Lower leg skin (tissue), 4 donors: ENCODE measurements around the gene ZBTB18. TPM values are rescaled to one million over a fixed set of nuclear protein-coding genes. Genes with fewer than 3 reads are reported as not detected.

ENCODE experiments used
- DNase-seq, 2 donors: peaks; one replicate each; pipeline ENCODE4 v3.0.0-alpha.2; 2019; ENCODE audit warnings: low spot score in 2 of 2
- H3K4me3 ChIP-seq: fragments of 200-600 bp; sonication (generic); 2 replicates; pipeline ENCODE4 v1.5.1; 2017; ENCODE audit warnings: mild to moderate bottlenecking, low read depth; ENCODE audit not compliant: poor library complexity, severe bottlenecking
- CTCF ChIP-seq, 3 donors: fragments of 450-650 bp; IDR thresholded peaks; one replicate each; pipeline ENCODE4 v1.5.1; 2016; ENCODE audit warnings: antibody characterized with exemption in 3 of 3, mild to moderate bottlenecking in 3 of 3, moderate library complexity in 2 of 3
- POLR2A ChIP-seq, 2 donors: fragments of 450-650 bp; IDR thresholded peaks; one replicate each; pipeline ENCODE4 v1.6.1; 2016 to 2017; ENCODE audit warnings: antibody characterized with exemption in 2 of 2, mild to moderate bottlenecking in 1 of 2, moderate library complexity in 1 of 2
- WGBS, 2 donors: methylation state at CpG; one replicate each; pipeline ENCODE4 v1.1.5; 2018; 5-methylcytosine and 5-hydroxymethylcytosine counted together
- intact Hi-C: fragments of 100-400 bp; cut with DNase I; formaldehyde crosslinking; loops from one replicate; pipeline ENCODE4 v1.15.0; 2023; ENCODE audit warnings: low total_unique reads
- total RNA-seq, 4 donors: library from RNA; depleted of rRNA; stranded (reverse); fragments of >200 nt; gene quantifications; one replicate each; pipeline ENCODE4 v1.1.0, GENCODE V29; 2016

The ZBTB18 gene
- total RNA-seq, 4 donors from 2014 or later: 10.6 to 14.3 (median 11.7) TPM

GRCh38 chr1:244029124-244029523 lies 22.0 kb upstream of the ZBTB18 start:
- no peak for DNase-seq
- 59 to 70% methylated on average over 3 of the region's 3 CpGs for WGBS, 2 donors
- H3K4me3 ChIP-seq: no peak overlapping the region
- intact Hi-C loops: no loop called here
- TF ChIP-seq POLR2A (IDR thresholded peaks at IDR 0.05): no peak
- no peak for TF ChIP-seq CTCF (IDR thresholded peaks at IDR 0.05)

GRCh38 chr1:244030481-244031040 lies 20.5 kb upstream of the ZBTB18 start:
- no peak for DNase-seq
- no peak overlapping the region for H3K4me3 ChIP-seq
- intact Hi-C loops: no loop called here
- TF ChIP-seq CTCF (IDR thresholded peaks at IDR 0.05): no peak
- no peak for TF ChIP-seq POLR2A (IDR thresholded peaks at IDR 0.05)
- 80 to 83% methylated on average over 13 of the region's 13 CpGs for WGBS, 2 donors

- intact Hi-C loops: no loop called here
- TF ChIP-seq POLR2A (IDR thresholded peaks at IDR 0.05): no peak
- TF ChIP-seq CTCF (IDR thresholded peaks at IDR 0.05): no peak
- no peak for DNase-seq
- no peak overlapping the region for H3K4me3 ChIP-seq
- 87 to 90% methylated on average over 11 of the region's 11 CpGs for WGBS, 2 donors
Observed at GRCh38 chr1:244035358-244035757, 15.7 kb upstream of the ZBTB18 start.

GRCh38 chr1:244037252-244037651 lies 13.8 kb upstream of the ZBTB18 start:
- H3K4me3 ChIP-seq: no peak overlapping the region
- 88 to 90% methylated on average over 9 of the region's 9 CpGs for WGBS, 2 donors
- intact Hi-C loops: no loop called here
- TF ChIP-seq CTCF (IDR thresholded peaks at IDR 0.05) (no peak), POLR2A (IDR thresholded peaks at IDR 0.05) (no peak)
- no peak for DNase-seq

- no peak for DNase-seq
- intact Hi-C loops: no loop called here
- TF ChIP-seq POLR2A (IDR thresholded peaks at IDR 0.05) (no peak), CTCF (IDR thresholded peaks at IDR 0.05) (no peak)
- no peak overlapping the region for H3K4me3 ChIP-seq
- 57 to 59% methylated on average over 4 of the region's 4 CpGs for WGBS, 2 donors
Observed at GRCh38 chr1:244041466-244042120, 9.5 kb upstream of the ZBTB18 start.

- intact Hi-C loops: no loop called here
- 94 to 95% methylated on average over 3 of the region's 3 CpGs for WGBS, 2 donors
- no peak for DNase-seq
- H3K4me3 ChIP-seq: no peak overlapping the region
- TF ChIP-seq CTCF (IDR thresholded peaks at IDR 0.05) (no peak), POLR2A (IDR thresholded peaks at IDR 0.05) (no peak)
Observed at GRCh38 chr1:244042293-244042692, 8.8 kb upstream of the ZBTB18 start.
